Measurements from ENCODE around the gene ST3GAL4.

Gene ST3GAL4

GRCh38 chr11:126396965-126397364 lies 41.5 kb downstream of the ST3GAL4 start:
- in situ Hi-C loops (cut with MboI; ENCODE audit: low pct_unique_long_range_greater_than_20kb, low sequenced_read_pairs, unreplicated experiment) = no loop called here
- TF ChIP-seq CTCF (IDR thresholded peaks at IDR 0.05; ENCODE audit: extremely low read depth, insufficient read depth, missing control alignments) = no peak
- no peak for DNase-seq (ENCODE audit: low spot score)

- in situ Hi-C loops (cut with MboI; ENCODE audit: low pct_unique_long_range_greater_than_20kb, low sequenced_read_pairs, unreplicated experiment) = no loop called here
Observed at GRCh38 chr11:126398296-126398695, 42.8 kb downstream of the ST3GAL4 start.

GRCh38 chr11:126398721-126399120 lies 43.2 kb downstream of the ST3GAL4 start:
- no peak for TF ChIP-seq CTCF (IDR thresholded peaks at IDR 0.05; ENCODE audit: extremely low read depth, insufficient read depth, missing control alignments)
- in situ Hi-C loops (cut with MboI; ENCODE audit: low pct_unique_long_range_greater_than_20kb, low sequenced_read_pairs, unreplicated experiment) = no loop called here
- no peak for DNase-seq (ENCODE audit: low spot score)

More at GRCh38 chr11:126398296-126398695, 42.8 kb downstream of the ST3GAL4 start:
- DNase-seq (ENCODE audit: low spot score) = no peak
- TF ChIP-seq CTCF (IDR thresholded peaks at IDR 0.05; ENCODE audit: extremely low read depth, insufficient read depth, missing control alignments) = no peak

- no peak for TF ChIP-seq CTCF (IDR thresholded peaks at IDR 0.05; ENCODE audit: extremely low read depth, insufficient read depth, missing control alignments)
- in situ Hi-C loops (cut with MboI; ENCODE audit: low pct_unique_long_range_greater_than_20kb, low sequenced_read_pairs, unreplicated experiment) = no loop called here
- no peak for DNase-seq (ENCODE audit: low spot score)
Observed at GRCh38 chr11:126400019-126400418, 44.5 kb downstream of the ST3GAL4 start.

GRCh38 chr11:126400479-126400878 lies 45.0 kb downstream of the ST3GAL4 start:
- in situ Hi-C loops (cut with MboI; ENCODE audit: low pct_unique_long_range_greater_than_20kb, low sequenced_read_pairs, unreplicated experiment) = no loop called here
- TF ChIP-seq CTCF (IDR thresholded peaks at IDR 0.05; ENCODE audit: extremely low read depth, insufficient read depth, missing control alignments) = no peak

GRCh38 chr11:126403022-126403581 lies 47.6 kb downstream of the ST3GAL4 start:
- no peak for TF ChIP-seq CTCF (IDR thresholded peaks at IDR 0.05; ENCODE audit: extremely low read depth, insufficient read depth, missing control alignments)
- in situ Hi-C loops (cut with MboI; ENCODE audit: low pct_unique_long_range_greater_than_20kb, low sequenced_read_pairs, unreplicated experiment) = no loop called here
- DNase-seq (ENCODE audit: low spot score) = no peak

More at GRCh38 chr11:126400479-126400878, 45.0 kb downstream of the ST3GAL4 start:
- no peak for DNase-seq (ENCODE audit: low spot score)

Measured in GM13977 (cell line).